ENCODE results near the gene SFSWAP.
"Not testable (repeated sequence)": the region's sequence is repeated elsewhere in the genome, so short reads cannot be mapped to it uniquely, and the experiment has no call there.

Gene SFSWAP

GRCh38 chr12:131677699-131678098 is 33.2 kb upstream of the SFSWAP start:
- DNase-seq (ENCODE audit: low read depth) = no peak
- TF ChIP-seq, protein P1, sequence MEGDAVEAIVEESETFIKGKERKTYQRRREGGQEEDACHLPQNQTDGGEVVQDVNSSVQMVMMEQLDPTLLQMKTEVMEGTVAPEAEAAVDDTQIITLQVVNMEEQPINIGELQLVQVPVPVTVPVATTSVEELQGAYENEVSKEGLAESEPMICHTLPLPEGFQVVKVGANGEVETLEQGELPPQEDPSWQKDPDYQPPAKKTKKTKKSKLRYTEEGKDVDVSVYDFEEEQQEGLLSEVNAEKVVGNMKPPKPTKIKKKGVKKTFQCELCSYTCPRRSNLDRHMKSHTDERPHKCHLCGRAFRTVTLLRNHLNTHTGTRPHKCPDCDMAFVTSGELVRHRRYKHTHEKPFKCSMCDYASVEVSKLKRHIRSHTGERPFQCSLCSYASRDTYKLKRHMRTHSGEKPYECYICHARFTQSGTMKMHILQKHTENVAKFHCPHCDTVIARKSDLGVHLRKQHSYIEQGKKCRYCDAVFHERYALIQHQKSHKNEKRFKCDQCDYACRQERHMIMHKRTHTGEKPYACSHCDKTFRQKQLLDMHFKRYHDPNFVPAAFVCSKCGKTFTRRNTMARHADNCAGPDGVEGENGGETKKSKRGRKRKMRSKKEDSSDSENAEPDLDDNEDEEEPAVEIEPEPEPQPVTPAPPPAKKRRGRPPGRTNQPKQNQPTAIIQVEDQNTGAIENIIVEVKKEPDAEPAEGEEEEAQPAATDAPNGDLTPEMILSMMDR (IDR thresholded peaks at IDR 0.05; ENCODE audit: low read length, missing control alignments) = no peak
- no peak overlapping the region for H3K4me3 ChIP-seq (replicated peaks; ENCODE audit: low read depth, low read length)

GRCh38 chr12:131678389-131679181 is 32.3 kb upstream of the SFSWAP start:
- DNase-seq (ENCODE audit: low read depth); H3K4me3 ChIP-seq (replicated peaks; ENCODE audit: low read depth, low read length): not testable (repeated sequence)

DNA sequence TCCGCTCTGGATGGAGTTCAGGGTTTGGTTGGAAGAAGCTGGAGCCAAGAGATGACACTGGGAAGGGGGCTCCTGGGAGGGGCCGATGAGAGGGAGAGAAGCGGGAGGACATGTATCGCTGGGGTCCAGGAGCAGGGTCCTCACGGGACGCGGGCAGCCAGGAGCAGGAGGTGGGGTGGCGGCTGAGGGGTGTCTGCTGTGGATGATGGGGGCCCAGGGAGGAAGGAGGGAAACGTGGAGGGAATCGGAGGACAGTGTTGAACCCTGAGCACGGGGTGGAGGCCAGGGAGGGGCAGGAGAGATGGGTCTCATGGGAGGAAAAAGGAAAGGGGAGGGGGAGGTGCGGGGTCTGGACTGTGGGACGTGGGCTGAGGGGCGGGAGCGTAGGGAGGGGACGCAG is 31.7 kb upstream of the SFSWAP start:
- not testable (repeated sequence) for DNase-seq (ENCODE audit: low read depth)

DNA sequence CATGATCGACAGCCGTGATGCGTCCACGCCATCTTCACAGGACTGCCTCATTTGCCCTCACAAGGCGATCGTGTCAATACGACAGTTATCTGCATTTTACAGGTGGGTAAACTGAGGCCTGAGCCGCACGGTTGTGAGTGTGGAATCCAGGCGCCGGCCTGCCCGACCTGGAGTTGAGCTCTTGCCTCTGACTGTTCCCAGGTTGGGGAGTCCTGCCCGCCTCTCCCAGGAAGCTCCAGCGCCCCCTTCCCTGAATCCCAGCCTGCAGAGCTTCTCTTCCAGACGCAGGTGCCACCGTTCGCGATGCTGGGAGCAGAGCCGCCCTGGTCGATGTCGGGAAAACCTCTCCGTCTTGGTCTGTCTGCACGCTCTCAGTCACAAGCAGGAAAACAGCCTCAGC is 31.1 kb upstream of the SFSWAP start:
- H3K4me3 ChIP-seq (replicated peaks; ENCODE audit: low read depth, low read length); DNase-seq (ENCODE audit: low read depth): not testable (repeated sequence)

More for the DNA sequence above, 31.7 kb upstream of the SFSWAP start:
- not testable (repeated sequence) for H3K4me3 ChIP-seq (replicated peaks; ENCODE audit: low read depth, low read length)

- DNase-seq (ENCODE audit: low read depth); H3K4me3 ChIP-seq (replicated peaks; ENCODE audit: low read depth, low read length): not testable (repeated sequence)
Observed at GRCh38 chr12:131680392-131681256, 30.3 kb upstream of the SFSWAP start.

DNA sequence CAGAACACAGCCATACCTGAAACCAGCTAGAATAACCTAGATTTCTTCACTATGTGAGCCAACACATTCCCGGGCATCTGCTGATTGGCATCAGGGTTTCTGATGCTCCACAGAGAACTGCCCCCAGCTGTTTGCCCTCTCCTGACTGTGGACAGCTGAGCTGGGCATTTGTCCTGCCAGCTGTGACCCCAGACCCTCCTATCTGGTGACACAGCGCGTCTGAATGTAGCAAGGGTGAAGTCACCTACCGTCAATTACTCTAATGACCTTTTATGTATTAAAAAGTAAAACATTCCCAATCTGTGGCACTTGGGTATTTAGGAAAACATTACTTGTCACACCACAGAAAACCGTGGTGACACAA is 29.7 kb upstream of the SFSWAP start:
- H3K4me3 ChIP-seq (replicated peaks; ENCODE audit: low read depth, low read length) = no peak overlapping the region
- TF ChIP-seq, protein P1 (IDR thresholded peaks at IDR 0.05; ENCODE audit: low read length, missing control alignments) = no peak

GRCh38 chr12:131681746-131682509 is 29.0 kb upstream of the SFSWAP start:
- not testable (repeated sequence) for H3K4me3 ChIP-seq (replicated peaks; ENCODE audit: low read depth, low read length); DNase-seq (ENCODE audit: low read depth)

More for the DNA sequence above, 29.7 kb upstream of the SFSWAP start:
- no peak for DNase-seq (ENCODE audit: low read depth)

GRCh38 chr12:131682510-131682895 is 28.4 kb upstream of the SFSWAP start:
- TF ChIP-seq, protein P1 (IDR thresholded peaks at IDR 0.05; ENCODE audit: low read length, missing control alignments) = no peak
- no peak for DNase-seq (ENCODE audit: low read depth)
- H3K4me3 ChIP-seq (replicated peaks; ENCODE audit: low read depth, low read length) = no peak overlapping the region

- TF ChIP-seq, protein P1 (IDR thresholded peaks at IDR 0.05; ENCODE audit: low read length, missing control alignments) = no peak
- no peak overlapping the region for H3K4me3 ChIP-seq (replicated peaks; ENCODE audit: low read depth, low read length)
Observed at GRCh38 chr12:131683266-131684014, 27.4 kb upstream of the SFSWAP start.

More at GRCh38 chr12:131683266-131684014, 27.4 kb upstream of the SFSWAP start:
- no peak for DNase-seq (ENCODE audit: low read depth)

Data from fibroblast of pulmonary artery (primary cell).